Transverse colon (tissue), 4 donors: ENCODE results near the gene KLHL36. TPM values are rescaled to one million over a fixed set of nuclear protein-coding genes. Genes with fewer than 3 reads are reported as not detected.

Experiments
- DNase-seq: peaks from one replicate; pipeline ENCODE4 v3.0.0-alpha.2; 2019
- H3K27ac ChIP-seq, 4 donors: fragments of 200-600 bp; sonication (generic); 2 replicates each; pipeline ENCODE4 v1.5.1; 2016 to 2018; ENCODE audit warnings: inconsistent platforms in 4 of 4
- H3K27me3 ChIP-seq: fragments of 200-600 bp; sonication (generic); 2 replicates; pipeline ENCODE4 v1.5.1; 2017; ENCODE audit warnings: inconsistent platforms
- H3K36me3 ChIP-seq, 4 donors: fragments of 200-600 bp; sonication (generic); 2 replicates each; pipeline ENCODE4 v1.5.1; 2017 to 2019; ENCODE audit warnings: inconsistent platforms in 4 of 4
- H3K4me1 ChIP-seq, 4 donors: fragments of 200-600 bp; sonication (generic); 2 replicates each; pipeline ENCODE4 v1.5.1; 2017 to 2020; ENCODE audit warnings: inconsistent platforms in 4 of 4
- H3K4me3 ChIP-seq, 4 donors: fragments of 200-600 bp; sonication (generic); 1 replicate in 1 of 4; 2 replicates in 3 of 4; pipeline versions ENCODE4 v1.5.1 to v1.6.1; 2017 to 2019; ENCODE audit warnings: inconsistent platforms in 4 of 4
- H3K9me3 ChIP-seq, 2 donors: fragments of 200-600 bp; sonication (generic); 2 replicates each; pipeline ENCODE4 v1.5.1; 2017 to 2019; ENCODE audit warnings: inconsistent platforms in 2 of 2
- EP300 ChIP-seq: sonication (generic); formaldehyde crosslinking; IDR thresholded peaks from one replicate; pipeline ENCODE4 v1.6.1; 2017; ENCODE audit warnings: antibody characterized with exemption, low read depth
- POLR2A ChIP-seq: fragments of 450-650 bp; IDR thresholded peaks from one replicate; pipeline ENCODE4 v1.6.1; 2016; ENCODE audit warnings: antibody characterized with exemption, mild to moderate bottlenecking, moderate library complexity
- POLR2AphosphoS5 ChIP-seq, 3 donors: sonication (generic); formaldehyde crosslinking; IDR thresholded peaks; one replicate each; pipeline ENCODE4 v1.6.1; 2016; ENCODE audit warnings: antibody characterized with exemption in 3 of 3
- WGBS, 2 donors: methylation state at CpG; one replicate each; pipeline ENCODE4 v1.1.5; 2018; ENCODE audit warnings: low coverage in 1 of 2; 5-methylcytosine and 5-hydroxymethylcytosine counted together
- in situ Hi-C, 4 donors: fragments of 200-750 bp; cut with MboI; loops; one replicate each; pipeline versions ENCODE4 v1.15.0 to v1.15.1; 2017; ENCODE audit warnings: low sequenced_read_pairs in 3 of 4, low pct_ligation_motif_present in 1 of 4, low pct_unique_long_range_greater_than_20kb in 1 of 4
- intact Hi-C: fragments of 100-400 bp; cut with DNase I; formaldehyde crosslinking; loops from one replicate; pipeline ENCODE4 v1.15.1; 2023; ENCODE audit warnings: low total_unique reads
- total RNA-seq, 4 donors: library from RNA; depleted of rRNA; stranded (reverse); fragments of >200 nt; gene quantifications; one replicate each; pipeline ENCODE4 v1.1.0, GENCODE V29; 2016
- TF ChIP-seq, protein P1 (sequence below), 5 experiments: fragments of 200-600 bp in 3 of 5; fragments of 450-650 bp in 2 of 5; sonication (generic) in 3 of 5; IDR thresholded peaks; 1 replicate in 2 of 5; 2 replicates in 3 of 5; pipeline ENCODE4 v1.5.1; 2016 to 2017; ENCODE audit warnings: antibody characterized with exemption in 5 of 5, inconsistent platforms in 3 of 5, mild to moderate bottlenecking in 2 of 5, moderate library complexity in 1 of 5

Gene KLHL36
- total RNA-seq, 4 donors from 2014 or later: 38.0 to 75.5 (median 66.7) TPM

DNA sequence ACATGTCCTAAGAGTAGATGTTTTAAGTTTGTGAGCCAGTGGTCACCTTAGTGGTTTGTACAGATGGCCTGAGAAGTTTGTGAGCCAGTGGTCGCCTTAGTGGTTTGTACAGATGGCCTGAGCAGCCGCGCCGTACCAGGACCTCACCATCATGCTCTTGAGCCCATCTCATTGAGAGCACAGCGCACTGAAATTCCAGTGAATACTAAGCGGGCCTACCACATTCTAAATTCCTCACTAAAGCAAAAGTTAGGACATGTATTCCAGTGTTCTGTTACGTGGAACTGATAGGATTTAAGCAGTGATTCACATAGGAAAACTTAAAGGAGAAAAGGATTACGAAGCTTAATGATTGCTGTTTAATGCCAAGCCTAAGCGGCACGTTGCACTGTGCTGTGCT lies 55.4 kb downstream of the KLHL36 start:
- no peak for DNase-seq

DNA sequence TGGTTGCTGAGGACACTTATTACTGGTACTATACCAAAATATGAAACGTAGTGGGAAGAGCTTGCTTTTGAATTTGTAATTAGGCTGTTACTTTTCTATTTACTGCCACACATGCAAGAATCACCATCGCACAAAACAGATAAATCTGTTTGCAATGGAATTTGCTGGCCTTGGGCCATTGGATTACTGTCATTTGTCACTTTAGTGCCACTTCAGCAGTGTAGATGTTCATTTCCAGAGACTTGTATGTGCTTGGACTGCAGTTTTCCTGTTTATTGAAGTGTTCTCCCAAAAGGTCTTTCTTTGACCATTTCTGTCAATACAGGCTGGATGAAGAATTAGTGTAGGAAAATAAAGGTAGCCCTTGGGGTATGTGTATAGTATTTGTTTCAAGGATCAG lies 55.9 kb downstream of the KLHL36 start:
- Histone ChIP-seq H3K27ac (peak overlapping the region in 1 of 4 donors; percentile 34), H3K4me1 (peaks cover 4 to 64% (median 37%) of the 10 kb centered on the region in 4 donors), H3K27me3 (no peaks in the 10 kb centered on the region), H3K36me3 (no peaks in the 10 kb centered on the region), H3K9me3 (no peaks in the 10 kb centered on the region), H3K4me3 (no peak overlapping the region)
- no peak for DNase-seq
- 53 to 77% methylated on average over 1 to 2 of the region's 2 CpGs for WGBS, 2 donors
- TF ChIP-seq EP300: no peak
- intact Hi-C loops (no loop called here), in situ Hi-C loops (loop anchor here in 1 of 4 donors (25.0 kb wide), 1 partner anchor 192 kb away; the partner anchor contains the start of gene MEAK7)

More for the DNA sequence above, 55.4 kb downstream of the KLHL36 start:
- no peaks in the 10 kb centered on the region for H3K27me3 ChIP-seq
- in situ Hi-C loops: loop anchor here in 1 of 4 donors (25.0 kb wide), 1 partner anchor 191 kb away; the partner anchor contains the start of gene MEAK7
- no peaks in the 10 kb centered on the region for H3K9me3 ChIP-seq
- H3K27ac ChIP-seq: no peak overlapping the region
- intact Hi-C loops: no loop called here
- no peak overlapping the region for H3K4me3 ChIP-seq
- H3K4me1 ChIP-seq: peaks cover 4 to 68% (median 41%) of the 10 kb centered on the region in 4 donors
- TF ChIP-seq POLR2AphosphoS5 (IDR thresholded peaks at IDR 0.05): no peak
- TF ChIP-seq EP300: no peak
- TF ChIP-seq POLR2A: no peak
- TF ChIP-seq, protein P1, sequence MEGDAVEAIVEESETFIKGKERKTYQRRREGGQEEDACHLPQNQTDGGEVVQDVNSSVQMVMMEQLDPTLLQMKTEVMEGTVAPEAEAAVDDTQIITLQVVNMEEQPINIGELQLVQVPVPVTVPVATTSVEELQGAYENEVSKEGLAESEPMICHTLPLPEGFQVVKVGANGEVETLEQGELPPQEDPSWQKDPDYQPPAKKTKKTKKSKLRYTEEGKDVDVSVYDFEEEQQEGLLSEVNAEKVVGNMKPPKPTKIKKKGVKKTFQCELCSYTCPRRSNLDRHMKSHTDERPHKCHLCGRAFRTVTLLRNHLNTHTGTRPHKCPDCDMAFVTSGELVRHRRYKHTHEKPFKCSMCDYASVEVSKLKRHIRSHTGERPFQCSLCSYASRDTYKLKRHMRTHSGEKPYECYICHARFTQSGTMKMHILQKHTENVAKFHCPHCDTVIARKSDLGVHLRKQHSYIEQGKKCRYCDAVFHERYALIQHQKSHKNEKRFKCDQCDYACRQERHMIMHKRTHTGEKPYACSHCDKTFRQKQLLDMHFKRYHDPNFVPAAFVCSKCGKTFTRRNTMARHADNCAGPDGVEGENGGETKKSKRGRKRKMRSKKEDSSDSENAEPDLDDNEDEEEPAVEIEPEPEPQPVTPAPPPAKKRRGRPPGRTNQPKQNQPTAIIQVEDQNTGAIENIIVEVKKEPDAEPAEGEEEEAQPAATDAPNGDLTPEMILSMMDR (IDR thresholded peaks at IDR 0.05): no peak
- no peaks in the 10 kb centered on the region for H3K36me3 ChIP-seq
- 87 to 96% methylated on average over 4 to 10 of the region's 10 CpGs for WGBS, 2 donors

DNA sequence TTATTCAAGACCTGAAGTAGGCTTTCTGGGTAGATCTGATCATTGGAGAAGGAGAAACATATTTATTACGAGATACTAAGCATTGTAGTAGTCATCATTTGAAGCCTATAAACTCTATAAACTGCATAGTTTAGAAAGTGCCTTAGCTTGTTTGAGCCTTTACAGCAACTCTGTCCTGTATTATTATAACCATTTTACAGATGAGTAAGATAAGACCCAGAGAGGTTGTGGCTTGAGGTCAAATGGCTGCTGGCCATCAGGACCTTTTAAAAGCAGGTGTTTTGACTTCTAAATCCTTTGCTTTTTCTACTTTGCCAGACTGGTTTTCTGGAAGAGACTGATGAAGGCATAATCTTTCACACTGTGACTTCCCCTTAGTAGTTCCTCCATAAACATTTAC lies 58.5 kb downstream of the KLHL36 start:
- Histone ChIP-seq H3K4me3 (no peak overlapping the region), H3K36me3 (no peaks in the 10 kb centered on the region), H3K27ac (no peak overlapping the region), H3K4me1 (peaks cover 0 to 56% (median 25%) of the 10 kb centered on the region in 4 donors), H3K27me3 (no peaks in the 10 kb centered on the region), H3K9me3 (no peaks in the 10 kb centered on the region)
- intact Hi-C loops: no loop called here
- in situ Hi-C loops: loop anchor here in 1 of 4 donors (25.0 kb wide), 1 partner anchor 195 kb away; the partner anchor contains the start of gene MEAK7
- TF ChIP-seq, protein P1 (IDR thresholded peaks at IDR 0.05): no peak
- TF ChIP-seq POLR2A (no peak), POLR2AphosphoS5 (IDR thresholded peaks at IDR 0.05) (no peak), EP300 (no peak)
- no peak for DNase-seq
- 80 to 89% methylated on average over 1 of the region's 1 CpG for WGBS, 2 donors

DNA sequence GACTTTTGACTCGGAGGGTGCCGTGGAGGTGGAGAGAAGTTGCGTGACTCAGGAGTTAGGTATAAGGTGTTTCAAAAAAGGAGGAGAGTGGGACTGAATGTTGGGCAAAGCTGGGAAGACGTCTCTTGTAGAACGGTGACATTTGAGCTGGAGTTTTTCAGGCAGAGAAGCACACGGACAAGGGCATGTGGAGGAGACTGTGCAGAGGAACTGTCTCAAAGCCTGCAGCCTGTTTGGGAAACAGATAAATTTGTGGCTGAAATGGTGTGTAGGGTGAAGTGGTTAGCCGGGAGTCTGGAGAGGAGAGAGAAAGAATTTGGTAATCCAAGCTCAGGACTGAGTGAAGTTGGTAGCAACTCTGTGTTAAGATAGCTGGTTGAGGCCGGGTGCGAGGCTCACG lies 61.3 kb downstream of the KLHL36 start:
- in situ Hi-C loops (loop anchor here in 2 of 4 donors (10.0 to 25.0 kb wide), 2 partner anchors 195 to 197 kb away; partner anchors contain the start of gene MEAK7 (in 1 of the 2)), intact Hi-C loops (no loop called here)
- 76 to 89% methylated on average over 6 to 10 of the region's 10 CpGs for WGBS, 2 donors
- Histone ChIP-seq H3K4me3 (no peak overlapping the region), H3K4me1 (peaks cover 3 to 47% (median 18%) of the 10 kb centered on the region in 4 donors), H3K36me3 (no peaks in the 10 kb centered on the region), H3K9me3 (no peaks in the 10 kb centered on the region), H3K27me3 (no peaks in the 10 kb centered on the region), H3K27ac (no peak overlapping the region)
- TF ChIP-seq POLR2AphosphoS5 (IDR thresholded peaks at IDR 0.05): no peak
- TF ChIP-seq, protein P1 (IDR thresholded peaks at IDR 0.05): no peak
- no peak for TF ChIP-seq EP300
- TF ChIP-seq POLR2A: no peak
- DNase-seq: no peak
